Vagina (tissue), 2 donors: ENCODE data around the gene IRGQ. TPM values are rescaled to one million over a fixed set of nuclear protein-coding genes. Genes with fewer than 3 reads are reported as not detected.

ENCODE experiments used
- DNase-seq, 2 donors: peaks; one replicate each; pipeline ENCODE4 v3.0.0-alpha.2; 2017; ENCODE audit errors: extremely low spot score in 2 of 2
- H3K27ac ChIP-seq: fragments of 200-600 bp; sonication (generic); one replicate; pipeline ENCODE4 v1.5.1; 2019
- H3K27me3 ChIP-seq: fragments of 200-600 bp; sonication (generic); one replicate; pipeline ENCODE4 v1.5.1; 2019
- H3K36me3 ChIP-seq, 2 donors: fragments of 200-600 bp; sonication (generic); one replicate each; pipeline ENCODE4 v1.5.1; 2017 to 2019
- H3K4me1 ChIP-seq: fragments of 200-600 bp; sonication (generic); one replicate; pipeline ENCODE4 v1.5.1; 2019
- H3K4me3 ChIP-seq, 2 donors: fragments of 200-600 bp; sonication (generic); 1 replicate in 1 of 2; 2 replicates in 1 of 2; pipeline ENCODE4 v1.5.1; 2016 to 2019
- H3K9me3 ChIP-seq: fragments of 200-600 bp; sonication (generic); one replicate; pipeline ENCODE4 v1.5.1; 2019
- CTCF ChIP-seq, 3 experiments: fragments of 450-650 bp in 2 of 3; fragments of 200-600 bp in 1 of 3; sonication (generic) in 1 of 3; IDR thresholded peaks; one replicate each; pipeline ENCODE4 v1.5.1; 2017 to 2019; ENCODE audit warnings: antibody characterized with exemption in 3 of 3, mild to moderate bottlenecking in 2 of 3, moderate library complexity in 2 of 3
- POLR2A ChIP-seq, 2 donors: fragments of 450-650 bp; IDR thresholded peaks; one replicate each; pipeline ENCODE4 v1.6.1; 2017; ENCODE audit warnings: antibody characterized with exemption in 2 of 2, mild to moderate bottlenecking in 2 of 2, moderate library complexity in 2 of 2
- POLR2AphosphoS5 ChIP-seq, 2 donors: sonication (generic); formaldehyde crosslinking; IDR thresholded peaks; one replicate each; pipeline ENCODE4 v1.9.0; 2017; ENCODE audit warnings: antibody characterized with exemption in 2 of 2, mild to moderate bottlenecking in 2 of 2, low read depth in 1 of 2; ENCODE audit not compliant: insufficient read depth in 1 of 2
- intact Hi-C: fragments of 100-400 bp; cut with DNase I; formaldehyde crosslinking; loops from one replicate; pipeline ENCODE4 v1.15.1; 2023
- total RNA-seq: library from RNA; depleted of rRNA; stranded (reverse); fragments of >200 nt; gene quantifications from one replicate; pipeline ENCODE4 v1.2.3, GENCODE V29; 2016

Gene IRGQ
- total RNA-seq, 1 donor from 2014 or later: 11.0 TPM

- no peak for TF ChIP-seq POLR2A (IDR thresholded peaks at IDR 0.05)
- TF ChIP-seq POLR2AphosphoS5 (IDR thresholded peaks at IDR 0.05; ENCODE audit: insufficient read depth in 1 of 2, low read depth in 1 of 2): no peak
- TF ChIP-seq CTCF (IDR thresholded peaks at IDR 0.05): no peak
- Histone ChIP-seq H3K4me3 (peak overlapping the region; percentile 79 to 83), H3K4me1 (peaks cover 19% of the 10 kb centered on the region), H3K27ac (peak overlapping the region; percentile 89), H3K9me3 (no peaks in the 10 kb centered on the region), H3K27me3 (no peaks in the 10 kb centered on the region), H3K36me3 (no peaks in the 10 kb centered on the region)
- DNase-seq: no peak
- intact Hi-C loops: no loop called here
These were observed 24.4 kb upstream of the IRGQ start for GRCh38 chr19:43620061-43621001.

GRCh38 chr19:43619262-43620060 is 23.5 kb upstream of the IRGQ start, which contains the start of gene ZNF428:
Gene ZNF428 (minus strand): TSS chr19:43619629. CDS start chr19:43614304, 5,325 bp downstream.
- H3K9me3 ChIP-seq: no peaks in the 10 kb centered on the region
- intact Hi-C loops: no loop called here
- TF ChIP-seq CTCF (IDR thresholded peaks at IDR 0.05) (no peak), POLR2A (IDR thresholded peaks at IDR 0.05) (peak in 1 of 2 donors; percentile 63), POLR2AphosphoS5 (IDR thresholded peaks at IDR 0.05; ENCODE audit: insufficient read depth in 1 of 2, low read depth in 1 of 2) (peak; percentile 19 to 85)
- DNase-seq: peak in 1 of 2 donors; percentile 89
- H3K36me3 ChIP-seq: no peaks in the 10 kb centered on the region
- H3K27me3 ChIP-seq: no peaks in the 10 kb centered on the region
- peaks cover 19% of the 10 kb centered on the region for H3K4me1 ChIP-seq
- H3K4me3 ChIP-seq: peak within 1 kb of the TSS; percentile 79 to 83
- peak within 1 kb of the TSS; percentile 89 for H3K27ac ChIP-seq

DNA sequence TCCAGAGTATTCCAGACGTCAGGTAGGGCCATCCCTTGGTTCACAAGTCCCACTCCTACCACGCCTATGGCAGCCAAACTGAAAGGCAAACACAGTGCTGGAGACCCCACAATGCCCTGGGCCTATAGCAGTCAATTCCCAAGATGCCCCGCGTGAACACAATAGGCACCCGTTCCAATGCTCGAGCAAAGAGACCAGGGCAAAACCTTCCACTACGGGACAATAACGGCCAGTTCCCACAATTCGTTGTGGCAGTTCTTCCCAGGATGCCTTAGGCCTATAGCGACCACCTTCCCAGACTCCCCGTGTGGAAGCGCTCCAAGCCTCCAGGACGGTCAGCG is 23.0 kb upstream of the IRGQ start:
- H3K27ac ChIP-seq: peak overlapping the region; percentile 89
- H3K27me3 ChIP-seq: no peaks in the 10 kb centered on the region
- H3K4me3 ChIP-seq: peak overlapping the region; percentile 79 to 83
- H3K36me3 ChIP-seq: no peaks in the 10 kb centered on the region
- intact Hi-C loops: no loop called here
- H3K9me3 ChIP-seq: no peaks in the 10 kb centered on the region
- DNase-seq: no peak
- H3K4me1 ChIP-seq: peaks cover 19% of the 10 kb centered on the region
- TF ChIP-seq CTCF (IDR thresholded peaks at IDR 0.05): no peak
- no peak for TF ChIP-seq POLR2AphosphoS5 (IDR thresholded peaks at IDR 0.05; ENCODE audit: insufficient read depth in 1 of 2, low read depth in 1 of 2)
- no peak for TF ChIP-seq POLR2A (IDR thresholded peaks at IDR 0.05)

DNA sequence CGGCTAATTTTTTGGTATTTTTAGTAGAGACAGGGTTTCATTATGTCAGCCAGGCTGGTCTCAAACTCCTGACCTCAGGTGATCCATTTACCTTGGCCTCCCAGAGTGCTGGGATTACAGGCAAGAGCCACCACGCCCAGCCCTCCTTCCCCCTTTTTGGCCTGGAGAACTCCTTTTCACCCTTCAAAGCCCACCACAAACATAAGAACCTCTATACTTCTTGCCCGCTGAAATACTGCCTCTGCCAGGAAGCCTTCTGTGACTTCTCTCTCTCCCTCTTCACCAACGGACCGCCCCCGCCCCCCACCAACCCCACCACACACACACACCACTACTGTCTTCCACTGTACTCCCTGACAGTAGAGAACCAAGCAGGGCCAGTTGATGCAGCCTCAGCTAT is 21.0 kb upstream of the IRGQ start:
- TF ChIP-seq CTCF (IDR thresholded peaks at IDR 0.05): no peak
- TF ChIP-seq POLR2AphosphoS5 (IDR thresholded peaks at IDR 0.05; ENCODE audit: insufficient read depth in 1 of 2, low read depth in 1 of 2): no peak
- TF ChIP-seq POLR2A (IDR thresholded peaks at IDR 0.05): no peak
- intact Hi-C loops: no loop called here

More for the DNA sequence above, 21.0 kb upstream of the IRGQ start:
- Histone ChIP-seq H3K27me3 (no peaks in the 10 kb centered on the region), H3K36me3 (peaks cover 0 to 12% of the 10 kb centered on the region in 2 donors), H3K4me1 (peaks cover 19% of the 10 kb centered on the region), H3K4me3 (no peak overlapping the region), H3K27ac (no peak overlapping the region), H3K9me3 (no peaks in the 10 kb centered on the region)
- no peak for DNase-seq
